ENCODE measurements around the gene AKAP13.

AKAP13 gene

DNA sequence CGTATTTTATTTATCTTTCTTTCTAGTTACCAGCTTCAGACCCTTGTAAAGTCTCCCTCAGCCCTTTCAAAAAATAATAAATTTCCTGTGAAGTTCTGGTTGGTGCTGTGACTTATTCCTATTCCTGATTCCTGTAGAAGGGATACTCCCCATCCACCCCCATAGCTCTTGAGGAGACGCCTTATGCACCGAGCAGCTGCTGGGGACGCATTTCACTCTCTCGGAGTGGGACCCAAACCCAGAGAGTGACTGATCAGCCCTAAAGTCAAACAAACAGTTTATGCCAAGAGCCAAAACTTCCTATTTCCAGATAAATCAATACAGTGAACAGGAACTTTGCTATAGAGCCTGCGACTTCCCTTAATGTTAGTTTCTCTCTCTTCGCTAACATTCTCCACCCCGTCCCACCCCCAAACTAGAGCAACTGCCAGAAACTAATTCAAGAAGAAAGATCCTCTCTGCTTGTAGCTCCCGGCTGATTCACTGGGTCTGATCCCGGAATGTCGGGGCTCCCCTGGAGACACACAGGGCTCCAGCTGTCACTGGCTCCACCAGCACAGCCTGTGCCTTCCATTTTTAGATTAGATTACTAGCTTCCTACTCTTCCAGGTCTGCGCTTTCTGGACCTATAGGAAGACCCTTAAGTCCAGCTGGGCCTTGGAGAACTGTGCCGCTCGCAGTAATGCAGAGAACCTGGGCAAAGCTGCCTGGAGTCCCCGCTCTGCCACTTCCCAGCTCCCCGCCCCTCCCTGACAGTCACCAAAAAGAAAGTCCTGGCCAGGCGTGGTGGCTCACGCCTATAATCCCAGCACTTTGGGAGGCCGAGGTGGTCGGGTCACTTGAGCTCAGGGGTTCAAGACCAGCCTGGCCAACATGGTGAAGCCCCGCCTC, 369.1 kb downstream of the AKAP13 start:
- DNase-seq, result no peak

DNA sequence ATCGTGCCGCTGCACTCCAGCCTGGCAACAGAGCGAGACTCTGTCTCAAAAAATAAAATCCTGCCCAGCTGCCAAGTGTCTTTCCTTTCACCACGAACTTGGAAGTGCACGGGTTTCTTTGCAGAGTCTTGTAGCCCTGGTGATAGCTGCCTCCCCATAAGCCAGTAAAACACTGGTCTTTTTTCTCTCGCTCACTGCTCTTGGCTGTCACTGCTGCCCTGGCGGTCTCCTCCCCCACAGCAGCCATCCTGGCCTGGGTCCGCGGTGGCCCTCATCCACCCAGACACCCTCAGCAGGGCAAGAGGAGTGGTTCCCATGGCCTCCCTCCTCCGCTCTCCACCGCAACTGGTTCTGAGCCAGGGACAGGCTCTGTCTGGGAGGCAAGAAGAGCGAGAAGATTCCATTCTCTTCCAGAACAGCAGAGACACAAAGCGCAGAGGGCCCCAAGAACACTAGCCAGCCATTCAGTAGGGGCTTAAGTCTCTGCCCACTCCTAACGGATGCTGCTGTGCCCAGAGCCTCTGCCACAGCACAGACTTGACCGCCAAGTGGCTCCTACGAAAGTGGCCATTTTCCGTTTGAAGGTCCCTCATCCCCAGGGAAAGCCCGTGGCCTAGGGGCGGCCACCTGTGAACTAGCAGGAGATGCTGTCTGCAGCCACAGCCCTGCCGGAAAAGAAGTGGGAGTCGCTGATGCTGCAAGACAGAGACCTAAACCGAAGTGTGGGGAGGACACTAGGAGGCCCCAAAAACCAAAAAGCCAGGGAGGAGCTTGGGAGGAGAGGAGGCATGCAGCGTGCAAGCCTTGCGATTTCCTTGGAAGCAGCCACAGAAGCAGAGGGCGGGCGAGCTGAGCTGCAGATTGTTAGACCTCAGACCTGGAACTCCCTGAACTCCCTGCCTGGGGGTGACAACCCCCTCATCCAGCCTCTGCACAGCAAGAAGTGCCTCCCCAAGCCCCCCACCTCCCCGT, 370.2 kb downstream of the AKAP13 start:
- no peak for DNase-seq

DNA sequence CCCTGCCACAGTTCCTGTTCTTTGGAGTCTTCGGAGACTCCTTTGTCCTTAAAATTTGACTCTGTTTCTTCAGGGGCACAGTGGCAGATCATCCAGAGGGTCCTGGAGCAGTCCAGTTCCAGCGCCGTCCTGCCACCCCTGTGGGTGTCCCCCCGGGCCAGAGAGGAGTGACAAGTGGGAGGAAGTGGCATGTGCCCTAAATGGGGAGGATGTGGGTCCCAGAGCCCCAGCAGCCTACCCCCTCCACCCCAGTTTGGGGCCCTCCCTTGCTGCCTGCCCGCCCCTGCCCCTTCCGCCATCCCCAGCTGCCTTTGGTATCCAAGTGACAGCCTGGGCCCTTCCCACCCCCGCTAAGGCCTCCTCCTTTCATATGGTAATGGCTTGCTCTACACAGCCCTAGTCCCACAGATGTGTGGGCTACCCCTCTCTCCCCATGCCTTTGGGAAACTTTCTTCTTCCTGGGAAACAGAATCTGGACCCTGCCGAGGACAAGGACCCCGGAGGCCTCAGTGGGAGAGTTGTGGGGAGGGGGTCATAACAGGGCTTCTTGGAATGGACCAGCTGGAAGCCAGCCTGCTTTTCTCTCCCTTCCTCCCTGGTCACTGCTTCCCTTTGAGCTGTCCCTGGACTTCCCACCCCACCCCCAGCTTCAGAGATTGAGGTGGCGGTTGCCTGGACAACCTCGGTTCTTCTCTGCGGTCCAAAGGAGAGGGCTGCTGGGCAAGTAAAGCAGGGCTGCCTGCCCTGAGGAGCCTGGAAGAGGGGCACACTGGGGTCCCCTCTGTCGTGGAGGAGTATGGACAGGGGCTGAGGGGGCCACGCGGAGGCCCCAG, 371.1 kb downstream of the AKAP13 start:
- DNase-seq, result no peak

DNA sequence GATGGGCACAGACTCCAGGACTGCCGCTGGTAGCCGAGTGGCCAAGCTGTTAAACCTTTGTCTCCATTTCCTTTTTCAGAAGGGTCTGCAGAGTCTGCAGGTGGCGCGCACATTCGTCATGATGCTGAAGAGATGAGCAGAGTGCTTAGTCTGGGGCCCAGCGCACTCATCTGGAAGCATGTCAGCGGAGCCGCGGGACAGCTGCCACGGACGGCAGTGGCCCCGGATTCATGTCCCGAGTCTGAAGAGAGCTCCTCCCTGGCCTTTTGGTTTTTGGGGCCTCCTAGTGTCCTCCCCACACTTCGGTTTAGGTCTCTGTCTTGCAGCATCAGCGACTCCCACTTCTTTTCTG, 371.7 kb downstream of the AKAP13 start:
- DNase-seq, result no peak

DNA sequence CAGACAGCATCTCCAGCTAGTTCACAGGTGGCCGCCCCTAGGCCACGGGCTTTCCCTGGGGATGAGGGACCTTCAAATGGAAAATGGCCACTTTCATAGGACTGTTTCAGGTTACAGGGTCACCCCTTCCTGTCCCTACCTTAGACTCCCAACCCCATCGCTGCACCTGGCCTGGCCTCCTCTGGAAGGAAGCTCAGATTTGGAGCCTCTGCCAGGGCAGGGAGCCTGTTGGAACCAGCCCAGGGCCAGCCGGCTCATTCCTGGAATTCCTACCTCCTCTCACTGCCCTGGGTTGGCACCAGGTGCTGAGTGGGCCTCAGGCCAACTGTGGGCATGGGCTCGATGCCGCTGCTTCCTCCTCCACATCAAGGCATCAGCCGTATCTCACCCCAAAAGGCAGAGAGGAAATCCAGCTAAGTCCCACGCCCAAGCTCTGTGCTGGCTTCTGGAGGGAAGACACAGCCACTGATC, 372.1 kb downstream of the AKAP13 start:
- no peak for DNase-seq

DNA sequence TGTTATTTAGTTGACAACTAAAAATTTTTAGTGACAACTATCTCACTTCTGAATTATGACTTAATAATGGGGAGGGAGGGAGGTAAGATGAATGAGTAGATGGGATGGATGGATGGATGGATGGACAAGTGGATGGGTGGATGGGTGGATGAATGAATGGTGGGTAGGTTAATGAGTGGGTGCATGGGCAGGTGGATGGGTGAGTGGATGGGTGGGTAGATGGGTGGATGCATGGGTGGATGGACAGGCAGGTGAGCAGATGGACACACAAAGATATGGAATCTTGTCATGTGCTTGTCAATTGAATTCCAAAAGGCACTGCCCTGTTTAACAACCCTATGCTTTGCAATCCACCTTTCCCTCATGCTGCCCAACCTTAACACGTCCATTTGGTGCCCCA, 372.9 kb downstream of the AKAP13 start:
- DNase-seq, result no peak

DNA sequence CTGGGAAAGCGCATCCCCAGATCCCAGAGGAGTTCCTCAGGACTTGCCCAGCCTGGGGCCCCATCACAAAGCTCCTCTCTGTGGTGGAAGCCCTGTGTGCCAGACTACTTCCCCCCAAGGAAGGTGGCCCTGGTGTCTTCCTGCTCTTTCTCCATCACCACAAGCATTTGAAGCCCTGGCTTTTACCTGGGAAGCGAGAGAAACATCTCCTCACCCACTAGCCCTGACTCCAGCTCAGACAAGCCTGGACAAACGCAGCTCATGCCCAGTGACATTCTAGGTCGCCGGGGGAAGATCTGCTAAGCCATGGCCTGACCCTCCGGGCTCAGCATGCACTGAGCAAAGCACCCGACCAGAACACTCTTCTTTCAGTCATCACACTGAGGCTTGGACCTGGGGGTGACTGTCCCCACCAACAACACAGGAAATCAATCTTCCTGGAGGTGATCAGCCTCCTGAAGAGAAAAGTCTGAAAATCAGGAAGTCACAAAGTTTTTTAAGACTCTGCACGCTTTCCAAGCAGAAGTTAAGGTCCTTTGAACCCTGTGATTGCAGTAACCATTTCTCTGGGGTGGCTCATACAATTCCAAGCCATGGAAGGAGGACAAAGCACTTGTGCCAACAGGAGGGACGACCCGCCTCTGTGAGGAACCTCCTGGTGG, 373.5 kb downstream of the AKAP13 start:
- DNase-seq, result no peak

DNA sequence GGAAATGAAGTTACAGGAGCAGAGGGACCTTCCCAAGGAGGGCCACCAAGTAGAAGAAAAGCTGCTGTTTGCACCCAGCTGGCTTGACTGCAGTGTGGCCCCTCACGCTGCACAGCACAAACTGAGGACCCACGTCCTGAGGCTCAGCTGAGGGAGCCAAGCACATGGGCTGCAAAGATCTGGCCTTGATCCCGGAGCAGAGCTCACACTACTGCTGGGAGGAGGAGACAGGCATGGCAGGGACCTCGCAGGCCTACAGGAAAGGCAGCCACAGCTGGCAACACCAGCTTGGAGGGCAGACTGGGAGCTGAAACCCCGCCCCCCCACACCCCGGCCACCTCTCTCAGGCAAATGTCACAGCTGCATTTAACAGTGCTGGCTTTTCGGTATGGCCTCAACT, 374.6 kb downstream of the AKAP13 start:
- DNase-seq, result no peak

DNA sequence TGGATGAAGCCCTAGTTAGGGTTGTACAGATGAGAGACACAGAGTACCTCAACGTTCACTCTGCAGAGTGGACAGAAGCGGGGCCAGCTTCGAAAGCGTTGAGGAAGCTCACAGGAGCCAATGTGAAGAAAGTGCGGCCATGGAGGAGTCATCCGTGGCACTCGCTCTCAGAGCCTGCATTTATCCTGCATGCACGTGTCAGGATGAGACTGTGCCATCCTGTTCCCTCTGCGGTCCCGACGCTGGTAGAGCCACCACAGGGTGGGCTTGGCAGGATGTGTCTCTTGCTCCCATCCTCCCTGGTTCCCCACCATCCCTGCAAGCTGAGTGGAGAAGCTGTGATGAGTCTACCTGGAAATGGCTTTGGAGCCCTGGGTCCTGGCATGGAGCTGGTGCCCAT, 375.1 kb downstream of the AKAP13 start:
- no peak for DNase-seq

DNA sequence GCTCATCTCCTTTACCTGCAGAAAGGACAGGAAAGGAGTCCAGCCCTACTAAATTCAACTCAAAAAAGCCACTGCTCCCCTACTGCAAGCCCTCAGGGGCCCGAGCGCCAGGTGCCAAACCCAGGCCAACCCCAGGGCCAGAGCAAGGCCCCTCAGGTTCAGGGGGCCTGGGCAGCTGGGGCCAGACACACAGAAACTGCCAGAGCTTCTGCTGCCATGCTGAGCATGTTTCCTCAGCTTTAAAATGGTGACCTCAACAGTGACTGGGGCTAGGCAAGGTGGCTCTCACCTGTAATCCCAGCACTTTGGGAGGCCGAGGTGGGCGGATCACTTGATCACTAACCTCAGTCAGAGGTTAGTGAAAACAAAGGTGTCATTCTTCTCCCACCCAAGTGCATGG, 375.5 kb downstream of the AKAP13 start:
- DNase-seq, result no peak

DNA sequence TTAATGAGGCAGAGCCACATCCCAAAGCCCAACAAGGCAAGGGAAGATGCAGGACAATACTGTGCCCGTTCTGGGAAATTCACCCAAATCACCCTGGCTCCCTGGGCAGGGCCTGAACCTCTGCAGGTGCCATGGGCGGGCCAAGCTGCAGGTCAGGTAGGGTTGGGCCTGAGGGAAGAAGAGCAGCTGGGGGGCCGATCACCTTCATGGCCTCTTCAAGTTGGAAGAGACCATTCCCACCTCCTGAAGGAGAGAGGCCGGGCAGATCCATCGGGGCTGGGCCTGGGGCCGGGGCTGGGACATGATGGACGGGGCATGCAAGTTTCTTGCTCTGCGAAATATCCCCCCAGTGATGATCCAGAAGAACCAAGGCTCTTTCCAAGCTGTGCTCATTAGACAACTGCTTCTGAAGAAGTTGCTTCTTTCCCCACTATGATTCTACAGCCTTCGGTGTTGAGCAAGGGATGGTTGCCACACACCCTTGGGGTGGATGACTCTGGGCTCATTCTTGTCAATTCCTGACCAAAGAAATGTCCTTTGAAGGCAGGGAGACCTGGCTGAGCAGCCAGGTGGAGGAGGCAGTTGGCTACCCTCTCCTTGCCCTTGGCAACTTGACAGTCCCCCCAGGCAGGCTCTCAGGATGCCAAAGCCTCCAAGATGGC, 376.1 kb downstream of the AKAP13 start:
- no peak for DNase-seq

DNA sequence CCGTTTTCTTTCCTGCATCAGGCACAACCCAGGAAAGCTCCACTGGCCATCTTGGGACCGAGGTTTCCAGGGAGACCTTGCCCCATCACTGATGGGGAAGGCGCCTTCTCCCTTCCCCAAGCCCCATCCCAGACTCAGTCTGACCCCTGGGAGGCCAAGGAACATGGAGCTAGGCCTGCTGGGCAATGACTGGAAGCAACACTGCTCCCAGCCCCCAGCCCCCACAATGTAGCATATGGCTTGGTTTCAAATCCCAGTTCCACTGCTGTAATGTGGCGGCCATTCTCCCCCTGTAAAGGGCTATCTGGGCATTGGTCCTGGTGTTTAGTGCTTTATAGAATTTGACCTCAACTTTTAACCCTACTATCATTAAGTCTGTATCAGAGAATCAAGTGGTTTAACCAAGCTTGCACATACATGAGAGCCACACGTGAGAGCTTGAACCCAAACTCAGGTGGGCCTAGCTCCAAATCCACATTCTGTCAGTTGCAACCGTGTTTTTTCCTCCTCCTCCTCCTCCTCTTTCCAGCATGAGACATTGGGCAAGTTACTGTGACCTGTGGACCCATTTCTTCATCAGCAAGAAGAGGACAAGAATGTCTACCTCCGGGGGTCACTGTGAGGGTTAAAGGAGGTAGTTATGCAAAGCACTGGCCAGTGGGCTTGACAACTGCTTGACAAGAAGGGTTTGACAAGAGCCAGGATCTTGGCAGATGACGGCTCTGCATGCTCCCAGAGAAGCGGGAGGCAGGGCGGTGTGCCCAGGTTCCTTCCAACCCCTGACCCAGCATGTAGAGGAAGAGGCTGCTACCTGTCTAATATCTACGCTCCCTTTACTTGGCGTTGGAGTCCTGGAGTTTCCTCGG, 376.9 kb downstream of the AKAP13 start:
- DNase-seq, result no peak

DNA sequence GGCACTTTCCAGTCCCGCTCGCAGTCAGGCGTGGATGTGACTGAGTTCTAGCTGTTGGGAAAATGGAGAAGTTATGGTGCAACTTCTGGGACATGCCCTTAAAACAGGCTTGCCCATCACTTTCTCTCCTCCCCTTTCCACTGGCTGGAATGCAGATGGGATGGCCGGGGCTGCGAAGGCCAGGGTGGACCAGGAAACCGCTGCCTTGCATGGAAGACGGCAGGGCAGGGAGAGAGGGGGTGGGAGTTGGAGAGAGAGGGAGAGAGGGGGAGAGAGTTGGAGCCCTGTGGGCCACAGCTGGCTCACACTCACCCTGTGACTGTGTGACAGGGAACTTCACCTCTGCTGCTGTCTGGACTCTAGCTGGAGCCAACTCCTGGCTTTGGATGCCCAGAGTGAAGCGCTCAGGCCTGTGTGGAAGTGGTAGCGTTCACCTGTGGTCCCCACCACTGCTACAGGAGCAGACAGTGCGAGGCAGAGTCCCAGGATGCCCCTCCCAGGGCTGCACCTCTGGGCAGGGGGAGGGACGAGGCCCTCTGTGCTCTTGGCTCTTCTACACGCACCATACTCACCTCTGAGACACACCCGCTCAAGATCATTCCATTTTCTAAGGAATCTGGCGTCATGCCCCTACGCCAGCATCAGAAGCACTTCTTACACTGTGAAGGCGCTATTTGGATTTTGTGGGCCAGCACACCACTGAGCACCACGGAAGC, 377.7 kb downstream of the AKAP13 start:
- no peak for DNase-seq

DNA sequence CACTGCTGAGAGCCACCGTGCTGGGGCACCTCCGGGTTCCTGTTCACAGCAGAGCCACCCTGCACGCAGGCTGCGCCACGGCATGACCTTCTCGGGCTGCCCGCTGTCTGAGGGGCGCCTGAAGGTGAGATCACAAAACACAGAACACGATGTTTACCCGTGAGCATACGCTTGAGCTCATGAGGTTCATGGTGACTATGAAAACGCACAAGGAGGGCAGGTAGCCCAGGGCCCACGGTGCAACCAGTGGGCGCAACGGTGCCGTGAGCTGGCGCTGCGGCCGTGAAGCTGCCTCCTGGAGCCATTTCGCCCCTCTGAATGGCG, 378.2 kb downstream of the AKAP13 start:
- no peak for DNase-seq

DNA sequence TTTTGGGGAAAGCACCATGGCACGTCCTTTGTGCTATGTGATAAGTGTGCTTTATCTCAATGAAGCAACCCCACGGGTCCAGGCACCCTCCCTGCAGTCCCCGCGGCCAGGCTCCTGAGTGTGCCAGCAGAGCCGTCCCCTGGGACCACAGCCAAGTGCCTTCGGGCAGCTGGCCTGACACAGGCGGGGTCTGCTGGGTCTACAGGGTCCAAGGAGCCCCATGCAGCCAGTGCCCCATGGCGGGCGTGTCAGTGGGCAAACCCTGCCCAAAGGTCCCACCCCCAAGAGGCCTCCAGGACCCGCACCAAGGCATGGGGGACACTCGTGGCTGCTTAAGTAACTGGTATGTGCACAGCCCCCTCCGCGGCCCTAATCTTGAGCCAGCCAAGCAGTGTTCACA, 379.0 kb downstream of the AKAP13 start:
- no peak for DNase-seq

DNA sequence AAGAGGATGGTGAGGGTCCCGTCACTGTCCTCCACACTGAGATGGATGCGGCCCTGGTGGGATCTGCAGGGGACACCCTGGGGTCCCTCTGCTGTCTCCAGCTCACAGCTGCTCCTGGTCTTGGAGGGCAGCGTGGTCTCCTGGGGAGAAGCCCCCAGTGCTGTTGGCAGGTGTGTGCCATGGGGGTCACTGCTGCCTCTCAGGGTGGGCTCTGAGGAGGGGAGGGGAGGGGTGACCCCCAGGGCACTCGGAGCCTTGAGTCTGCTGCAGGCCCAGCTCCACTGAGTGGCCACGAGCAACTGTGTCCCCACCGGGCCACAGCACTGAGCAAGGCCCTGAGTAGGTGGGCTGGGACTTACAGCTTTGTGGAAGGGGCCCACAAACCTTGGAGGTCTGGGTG, 379.6 kb downstream of the AKAP13 start:
- DNase-seq, result no peak

DNA sequence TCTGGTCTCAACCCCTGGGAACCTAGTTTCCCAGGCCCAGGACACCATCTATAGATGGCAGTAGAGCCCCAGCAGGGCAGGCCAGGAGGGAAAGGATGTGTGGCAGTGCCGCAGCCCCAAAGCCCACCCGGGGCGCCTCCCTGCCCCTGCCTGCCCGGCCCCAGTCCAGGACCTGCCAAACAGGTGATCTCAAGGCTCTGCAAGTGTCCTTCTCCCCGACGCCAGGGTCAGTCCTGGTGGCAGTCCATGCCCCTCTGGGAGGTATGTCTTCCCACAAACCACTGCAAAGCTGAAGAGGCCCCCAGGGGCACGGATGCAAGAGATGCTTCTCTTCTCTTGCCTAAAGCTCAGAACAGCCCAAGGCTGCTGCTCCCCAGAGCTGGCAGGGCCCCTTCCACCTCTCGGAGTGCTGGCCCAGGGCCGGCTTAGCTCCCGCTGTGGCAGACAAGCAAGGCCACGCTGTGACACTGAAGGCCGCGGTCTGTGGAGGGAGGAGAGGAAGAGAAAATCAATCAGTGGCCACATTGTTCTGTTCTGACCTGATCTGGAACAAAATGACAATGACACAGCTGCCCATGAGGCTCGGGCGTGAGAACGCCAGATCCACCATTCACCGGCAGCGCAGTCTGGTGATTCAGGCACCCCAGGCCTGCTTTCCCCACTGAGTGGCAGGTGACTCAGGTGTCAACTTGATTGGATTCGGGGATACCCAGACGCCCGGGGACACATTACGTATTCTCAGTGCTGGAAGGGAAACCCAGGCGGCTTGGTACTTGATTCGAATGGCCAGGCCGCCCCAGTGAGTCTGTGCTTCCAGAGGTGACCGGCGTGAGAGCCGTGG, 380.3 kb downstream of the AKAP13 start:
- no peak for DNase-seq

DNA sequence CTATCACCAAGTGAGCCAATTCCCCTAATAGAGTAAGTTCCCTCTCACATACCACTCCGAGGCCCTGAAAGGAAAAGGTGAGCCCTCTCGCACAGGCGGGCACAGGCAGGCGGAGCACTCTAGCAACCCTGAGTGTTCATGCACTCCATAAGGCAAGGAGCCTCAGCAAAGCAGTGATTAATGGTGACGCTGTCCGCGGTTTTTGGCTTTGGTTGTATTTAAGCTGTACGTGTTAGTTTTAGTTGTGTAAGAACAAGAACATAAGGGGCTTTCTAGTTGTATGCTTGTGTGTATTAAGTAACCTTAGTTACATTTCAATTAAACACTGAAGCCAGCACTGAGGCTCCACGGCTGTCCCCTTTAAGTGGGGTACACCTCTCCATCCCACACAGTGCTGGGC, 381.2 kb downstream of the AKAP13 start:
- no peak for DNase-seq

DNA sequence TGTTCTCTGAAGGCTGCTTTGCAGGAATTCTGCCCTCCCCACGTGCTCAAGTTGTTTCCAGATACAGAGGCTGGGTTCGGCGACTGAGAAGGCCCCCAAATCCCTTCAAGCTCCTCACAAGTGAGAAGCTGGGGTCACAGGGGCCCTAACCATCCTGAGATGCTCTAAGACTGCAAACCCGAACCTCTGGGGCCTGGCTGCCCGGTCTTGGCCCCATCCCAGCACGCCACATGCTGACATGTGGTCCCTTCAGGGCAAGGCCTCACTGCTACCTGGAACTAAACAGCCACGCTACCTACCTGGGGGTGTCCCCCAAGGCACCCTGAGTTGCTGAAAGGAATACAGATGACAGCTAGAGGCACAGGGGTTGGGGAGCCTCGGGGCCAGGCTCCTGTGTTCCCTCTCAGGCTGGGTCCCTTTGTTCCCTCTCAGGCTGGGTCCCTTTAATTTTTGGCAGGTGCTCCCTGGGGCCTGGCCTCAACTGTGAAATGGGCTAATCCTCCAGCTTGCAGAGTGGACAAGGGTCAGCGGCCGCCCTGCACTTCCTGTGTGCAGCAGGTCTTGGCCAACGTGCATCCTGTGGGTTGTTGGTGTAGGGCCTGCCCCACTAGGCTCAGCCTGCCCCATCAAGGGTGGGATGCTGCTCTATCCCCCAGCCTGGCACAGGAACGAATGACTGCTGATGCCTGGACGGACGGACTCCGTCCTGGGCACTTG, 381.8 kb downstream of the AKAP13 start:
- no peak for DNase-seq

Data from stimulated activated CD8-positive, alpha-beta memory T cell treated with anti-CD3 and anti-CD28 coated beads, Interleukin-4, amount 100 ng/mL, for 48 hours (primary cell).